Activated T-cell treated with anti-CD3 and anti-CD28 coated beads, Interleukin-2, amount 50 U/mL, for 1 hour (primary cell): Measurements from ENCODE around the gene MATN1.

Source experiments
- DNase-seq: peaks from one replicate; pipeline ENCODE4 v3.0.0-alpha.2; 2020

The MATN1 gene

GRCh38 chr1:30757352-30758120, 34.2 kb upstream of the MATN1 start, which contains the start of gene LAPTM5:
LAPTM5 (minus strand) TSS chr1:30757774; CDS start chr1:30757745, 29 bp downstream.
- peak; percentile 73 for DNase-seq

- peak; percentile 76 for DNase-seq
These were observed 33.4 kb upstream of the MATN1 start for GRCh38 chr1:30756545-30757351.

- no peak for DNase-seq
These were observed 32.8 kb upstream of the MATN1 start for GRCh38 chr1:30756206-30756544.

- DNase-seq = no peak
These were observed 32.4 kb upstream of the MATN1 start for GRCh38 chr1:30755746-30756145.

- no peak for DNase-seq
These were observed 31.9 kb upstream of the MATN1 start for GRCh38 chr1:30755334-30755733.

GRCh38 chr1:30754684-30755171, 31.3 kb upstream of the MATN1 start:
- DNase-seq = peak; percentile 43

- no peak for DNase-seq
These were observed 30.3 kb upstream of the MATN1 start for GRCh38 chr1:30753660-30754123.

GRCh38 chr1:30753118-30753517, 29.7 kb upstream of the MATN1 start:
- no peak for DNase-seq

- no peak for DNase-seq
These were observed 29.2 kb upstream of the MATN1 start for GRCh38 chr1:30752651-30752908.

GRCh38 chr1:30751830-30752650, 28.7 kb upstream of the MATN1 start:
- DNase-seq = no peak

- no peak for DNase-seq
These were observed 27.4 kb upstream of the MATN1 start for GRCh38 chr1:30750731-30751291.

GRCh38 chr1:30749691-30750583, 26.6 kb upstream of the MATN1 start:
- peak; percentile 78 for DNase-seq

- peak; percentile 59 for DNase-seq
These were observed 25.5 kb upstream of the MATN1 start for GRCh38 chr1:30748699-30749401.

GRCh38 chr1:30748098-30748698, 24.8 kb upstream of the MATN1 start:
- no peak for DNase-seq

GRCh38 chr1:30747033-30748008, 23.9 kb upstream of the MATN1 start:
- DNase-seq = no peak

- DNase-seq = no peak
These were observed 23.0 kb upstream of the MATN1 start for GRCh38 chr1:30746212-30747032.

GRCh38 chr1:30745834-30746208, 22.4 kb upstream of the MATN1 start:
- DNase-seq = no peak

GRCh38 chr1:30745156-30745833, 21.9 kb upstream of the MATN1 start:
- no peak for DNase-seq
